Lower leg skin (tissue), 3 donors: ENCODE data around the gene DDX56.

ENCODE experiments used
- CTCF ChIP-seq, 3 donors: fragments of 450-650 bp; IDR thresholded peaks; one replicate each; pipeline ENCODE4 v1.5.1; 2016; ENCODE audit warnings: antibody characterized with exemption in 3 of 3, mild to moderate bottlenecking in 3 of 3, moderate library complexity in 2 of 3
- POLR2A ChIP-seq, 2 donors: fragments of 450-650 bp; IDR thresholded peaks; one replicate each; pipeline ENCODE4 v1.6.1; 2016 to 2017; ENCODE audit warnings: antibody characterized with exemption in 2 of 2, mild to moderate bottlenecking in 1 of 2, moderate library complexity in 1 of 2

- TF ChIP-seq CTCF (IDR thresholded peaks at IDR 0.05) (no peak), POLR2A (IDR thresholded peaks at IDR 0.05) (no peak)
These were observed 41.5 kb upstream of the DDX56 start for GRCh38 chr7:44615149-44615611.
